Large intestine (tissue), 3 donors: Measurements from ENCODE around the gene GAPVD1. TPM values are rescaled to one million over a fixed set of nuclear protein-coding genes. Genes with fewer than 3 reads are reported as not detected.
"Not testable (repeated sequence)": the region's sequence is repeated elsewhere in the genome, so short reads cannot be mapped to it uniquely, and the experiment has no call there.

Source experiments
- DNase-seq, 2 donors: peaks; one replicate each; pipeline versions ENCODE4 v3.0.0 to v3.0.0-alpha.2; 2013
- H3K27ac ChIP-seq: one replicate; pipeline ENCODE4 v1.5.1; 2013; ENCODE audit warnings: low read length
- H3K27me3 ChIP-seq: 2 replicates; pipeline ENCODE4 v1.6.1; 2013; ENCODE audit warnings: low read length; ENCODE audit not compliant: control insufficient read depth, insufficient read depth
- H3K36me3 ChIP-seq: 2 replicates; pipeline ENCODE4 v1.6.1; 2013; ENCODE audit warnings: low read length; ENCODE audit not compliant: control insufficient read depth, insufficient read depth
- H3K4me1 ChIP-seq: one replicate; pipeline ENCODE4 v1.6.1; 2013; ENCODE audit warnings: low read length; ENCODE audit not compliant: control insufficient read depth, insufficient read depth
- H3K4me3 ChIP-seq: one replicate; pipeline ENCODE4 v1.5.1; 2013; ENCODE audit warnings: low read length
- H3K9me3 ChIP-seq: one replicate; pipeline ENCODE4 v1.6.1; 2013; ENCODE audit warnings: mild to moderate bottlenecking, low read depth, low read length, moderate library complexity; ENCODE audit not compliant: control insufficient read depth
- WGBS: methylation state at CpG from one replicate; pipeline ENCODE4 v1.1.5; 2013; ENCODE audit warnings: low lambda C conversion rate; ENCODE audit not compliant: insufficient coverage; 5-methylcytosine and 5-hydroxymethylcytosine counted together
- polyA plus RNA-seq: library from polyadenylated mRNA; unstranded; fragments of 120-200 nt; gene quantifications from one replicate; pipeline ENCODE4 v1.2.1, GENCODE V29; 2013

Gene GAPVD1
- polyA plus RNA-seq, 1 donor = 27.6 TPM

- no CpG with 5 or more reads among the region's 2 CpGs for WGBS
These were observed 5.7 kb upstream of the GAPVD1 start for GRCh38 chr9:125255781-125256391.

GRCh38 chr9:125258160-125258785, 3.4 kb upstream of the GAPVD1 start:
- Histone ChIP-seq H3K9me3 (peaks cover 4% of the 10 kb centered on the region), H3K4me1 (no peaks in the 10 kb centered on the region), H3K27ac (no peak overlapping the region), H3K27me3 (no peaks in the 10 kb centered on the region), H3K36me3 (no peaks in the 10 kb centered on the region), H3K4me3 (no peak overlapping the region)
- 100% methylated on average over 1 of the region's 6 CpGs for WGBS
- DNase-seq = no peak

More at GRCh38 chr9:125255781-125256391, 5.7 kb upstream of the GAPVD1 start:
- no peak for DNase-seq
- H3K27ac ChIP-seq = no peak overlapping the region
- no peak overlapping the region for H3K4me3 ChIP-seq
- H3K36me3 ChIP-seq = no peaks in the 10 kb centered on the region
- H3K9me3 ChIP-seq = no peaks in the 10 kb centered on the region
- H3K4me1 ChIP-seq = no peaks in the 10 kb centered on the region
- no peaks in the 10 kb centered on the region for H3K27me3 ChIP-seq

- peaks cover 3% of the 10 kb centered on the region for H3K36me3 ChIP-seq
- no peaks in the 10 kb centered on the region for H3K4me1 ChIP-seq
- whole genome bisulfite sequencing = no CpG with 5 or more reads among the region's 2 CpGs
- no peak for DNase-seq
- peaks cover 4% of the 10 kb centered on the region for H3K9me3 ChIP-seq
- no peaks in the 10 kb centered on the region for H3K27me3 ChIP-seq
- no peak overlapping the region for H3K27ac ChIP-seq
- no peak overlapping the region for H3K4me3 ChIP-seq
These were observed 2.6 kb upstream of the GAPVD1 start for GRCh38 chr9:125258832-125259534.

DNA sequence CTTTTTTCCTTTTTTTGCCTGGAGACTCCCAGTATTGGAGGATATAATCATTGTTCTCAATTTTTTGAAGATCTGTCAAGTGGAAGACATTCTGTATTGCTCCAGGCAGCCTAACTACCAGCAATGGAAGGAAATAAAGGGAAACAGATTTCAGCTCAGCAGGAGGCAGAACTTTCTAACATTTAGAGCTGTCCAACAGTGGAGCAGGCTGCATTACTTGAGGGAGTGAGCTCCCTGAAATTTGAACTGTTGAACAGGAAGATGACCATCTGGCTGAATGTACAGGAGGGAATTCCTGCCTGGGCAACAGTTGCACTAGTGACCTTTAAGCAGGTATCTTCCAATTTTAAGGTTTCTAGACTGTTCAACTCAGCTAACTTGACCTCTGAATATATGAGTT, 1.1 kb upstream of the GAPVD1 start:
- H3K9me3 ChIP-seq = peaks cover 4% of the 10 kb centered on the region
- H3K36me3 ChIP-seq = peaks cover 5% of the 10 kb centered on the region
- H3K27me3 ChIP-seq = no peaks in the 10 kb centered on the region
- peak overlapping the region; percentile 6 for H3K27ac ChIP-seq
- no peaks in the 10 kb centered on the region for H3K4me1 ChIP-seq
- no peak overlapping the region for H3K4me3 ChIP-seq
- no peak for DNase-seq

- peak overlapping the region; percentile 99 for H3K4me3 ChIP-seq
- H3K36me3 ChIP-seq = peaks cover 5% of the 10 kb centered on the region
- H3K4me1 ChIP-seq = no peaks in the 10 kb centered on the region
- H3K9me3 ChIP-seq = peaks cover 4% of the 10 kb centered on the region
- WGBS = 33% methylated on average over 1 of the region's 11 CpGs
- no peak for DNase-seq
- no peaks in the 10 kb centered on the region for H3K27me3 ChIP-seq
- H3K27ac ChIP-seq = peak overlapping the region; percentile 39
These were observed 817 bp downstream of the GAPVD1 start for GRCh38 chr9:125262294-125262991.

- H3K4me1 ChIP-seq, H3K9me3 ChIP-seq, H3K36me3 ChIP-seq, DNase-seq, H3K4me3 ChIP-seq, H3K27ac ChIP-seq, H3K27me3 ChIP-seq: not testable (repeated sequence)
- no CpG with 5 or more reads among the region's 7 CpGs for WGBS
These were observed 2.4 kb downstream of the GAPVD1 start for GRCh38 chr9:125264068-125264467.

GRCh38 chr9:125268394-125269013, 6.9 kb downstream of the GAPVD1 start:
- Histone ChIP-seq H3K27me3 (no peaks in the 10 kb centered on the region), H3K9me3 (no peaks in the 10 kb centered on the region), H3K4me1 (peaks cover 7% of the 10 kb centered on the region), H3K27ac (no peak overlapping the region), H3K36me3 (peaks cover 6% of the 10 kb centered on the region), H3K4me3 (no peak overlapping the region)
- WGBS = no CpG with 5 or more reads among the region's 6 CpGs
- no peak for DNase-seq

DNA sequence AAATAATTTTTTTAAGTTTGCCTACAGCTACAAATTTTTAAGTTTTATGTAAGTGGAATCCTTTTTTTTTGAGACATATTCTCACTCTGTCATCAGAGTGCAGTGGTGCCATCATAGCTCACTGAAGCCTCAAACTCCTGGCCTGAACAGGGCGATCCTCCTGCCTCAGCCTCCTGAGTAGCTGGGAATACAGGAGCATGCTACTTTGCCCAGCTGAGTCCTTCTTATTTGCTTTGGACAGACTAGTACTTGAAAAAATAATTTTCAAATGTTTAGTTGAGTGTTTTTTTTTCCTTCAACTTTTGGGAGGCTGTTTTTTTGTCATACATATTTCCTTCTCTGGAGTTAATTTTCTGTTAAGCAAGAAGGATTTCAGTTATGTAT, 7.4 kb downstream of the GAPVD1 start:
- Histone ChIP-seq H3K36me3 (peaks cover 4% of the 10 kb centered on the region), H3K4me1 (peaks cover 7% of the 10 kb centered on the region), H3K9me3 (no peaks in the 10 kb centered on the region), H3K27me3 (no peaks in the 10 kb centered on the region), H3K27ac (no peak overlapping the region), H3K4me3 (no peak overlapping the region)
- DNase-seq = no peak
- no CpG with 5 or more reads among the region's 1 CpG for WGBS

- WGBS = 93% methylated on average over 3 of the region's 5 CpGs
- no peak overlapping the region for H3K27ac ChIP-seq
- H3K27me3 ChIP-seq = no peaks in the 10 kb centered on the region
- no peak overlapping the region for H3K4me3 ChIP-seq
- no peak for DNase-seq
- peaks cover 7% of the 10 kb centered on the region for H3K4me1 ChIP-seq
- no peaks in the 10 kb centered on the region for H3K9me3 ChIP-seq
- peaks cover 2% of the 10 kb centered on the region for H3K36me3 ChIP-seq
These were observed 9.5 kb downstream of the GAPVD1 start for GRCh38 chr9:125271081-125271480.

GRCh38 chr9:125272697-125273096, 11.1 kb downstream of the GAPVD1 start:
- Histone ChIP-seq H3K4me3 (no peak overlapping the region), H3K4me1 (peaks cover 7% of the 10 kb centered on the region), H3K36me3 (peaks cover 2% of the 10 kb centered on the region), H3K9me3 (no peaks in the 10 kb centered on the region), H3K27me3 (no peaks in the 10 kb centered on the region), H3K27ac (peak overlapping the region; percentile 9)
- peak; percentile 70 to 88 for DNase-seq
- 20% methylated on average over 1 of the region's 3 CpGs for WGBS
